RWPE1 (cell line): ENCODE results near the gene TMEFF1.
A peak's percentile ranks its signal among the peaks of the same experiment; 100 is the strongest.

Experiments
- CTCF ChIA-PET: fragments of 350-600 bp; sonication (Branson Sonifier 250); formaldehyde crosslinking; extraction: SDS; loops from one replicate; lab custom pipeline; 2021; lab: Yijun Ruan, JAX
- POLR2A ChIA-PET: fragments of 400-600 bp; formaldehyde crosslinking; extraction: SDS; loops from one replicate; lab custom pipeline; 2020; ENCODE audit warnings: antibody characterized with exemption; ENCODE audit not compliant: low non-redundant PET; lab: Yijun Ruan, JAX
- DNase-seq: peaks from one replicate; pipeline ENCODE4 v3.0.0; 2012; ENCODE audit warnings: low spot score
- H3K27ac ChIP-seq: fragments of 450-650 bp; 2 replicates; pipeline ENCODE4 v1.5.1; 2017
- TF ChIP-seq, protein P1 (sequence below): fragments of 450-650 bp; conservative IDR thresholded peaks from 2 replicates; pipeline ENCODE4 v1.5.1; 2017; ENCODE audit warnings: low read depth, mild to moderate bottlenecking

Gene TMEFF1

DNA sequence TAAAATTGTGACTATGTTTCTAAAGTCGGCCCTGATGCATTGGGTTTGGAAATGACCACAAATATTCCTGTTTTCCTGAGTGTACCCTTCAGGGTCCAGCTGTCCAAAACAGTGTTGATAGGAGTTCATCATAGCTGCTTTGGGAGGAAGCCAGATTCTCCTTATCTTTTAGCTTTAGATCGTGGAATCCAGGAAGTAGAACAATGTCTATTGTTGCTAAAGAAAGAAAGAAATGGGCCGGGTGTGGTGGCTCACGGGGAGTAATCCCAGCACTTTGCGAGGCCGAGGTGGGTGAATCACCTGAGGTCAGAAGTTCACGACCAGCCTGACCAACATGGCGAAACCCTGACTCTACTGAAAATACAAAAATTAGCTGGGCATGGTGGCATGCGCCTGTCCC is 114.4 kb downstream of the TMEFF1 start:
- TF ChIP-seq, protein P1, sequence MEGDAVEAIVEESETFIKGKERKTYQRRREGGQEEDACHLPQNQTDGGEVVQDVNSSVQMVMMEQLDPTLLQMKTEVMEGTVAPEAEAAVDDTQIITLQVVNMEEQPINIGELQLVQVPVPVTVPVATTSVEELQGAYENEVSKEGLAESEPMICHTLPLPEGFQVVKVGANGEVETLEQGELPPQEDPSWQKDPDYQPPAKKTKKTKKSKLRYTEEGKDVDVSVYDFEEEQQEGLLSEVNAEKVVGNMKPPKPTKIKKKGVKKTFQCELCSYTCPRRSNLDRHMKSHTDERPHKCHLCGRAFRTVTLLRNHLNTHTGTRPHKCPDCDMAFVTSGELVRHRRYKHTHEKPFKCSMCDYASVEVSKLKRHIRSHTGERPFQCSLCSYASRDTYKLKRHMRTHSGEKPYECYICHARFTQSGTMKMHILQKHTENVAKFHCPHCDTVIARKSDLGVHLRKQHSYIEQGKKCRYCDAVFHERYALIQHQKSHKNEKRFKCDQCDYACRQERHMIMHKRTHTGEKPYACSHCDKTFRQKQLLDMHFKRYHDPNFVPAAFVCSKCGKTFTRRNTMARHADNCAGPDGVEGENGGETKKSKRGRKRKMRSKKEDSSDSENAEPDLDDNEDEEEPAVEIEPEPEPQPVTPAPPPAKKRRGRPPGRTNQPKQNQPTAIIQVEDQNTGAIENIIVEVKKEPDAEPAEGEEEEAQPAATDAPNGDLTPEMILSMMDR = no peak
- H3K27ac ChIP-seq = no peak overlapping the region
- no peak for DNase-seq
- ChIA-PET CTCF (interaction anchor here (1.2 kb wide), 1 partner anchor 15 kb away, joined by 6 read pairs; no protein-coding TSS in a partner anchor), POLR2A (no interaction called here)

DNA sequence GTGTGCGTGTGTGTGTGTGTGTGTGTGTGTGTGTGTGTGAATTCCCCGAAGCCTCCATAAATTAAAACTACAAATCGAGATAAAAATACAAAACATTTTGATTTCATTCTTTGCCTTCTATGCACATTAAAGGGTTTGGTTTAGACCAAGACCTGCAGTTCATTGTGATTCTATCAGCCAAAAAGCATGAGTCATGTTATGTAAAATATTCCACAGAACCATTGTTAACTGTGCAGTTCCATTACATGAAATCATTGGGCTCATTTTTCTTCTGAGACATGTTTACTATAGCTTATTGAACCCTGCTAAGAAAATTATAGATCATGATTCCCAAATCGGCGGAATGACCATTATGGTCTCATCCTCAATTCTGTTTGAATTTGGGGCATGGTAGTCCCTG is 116.6 kb downstream of the TMEFF1 start:
- POLR2A ChIA-PET = no interaction called here
- no peak for DNase-seq
- H3K27ac ChIP-seq = no peak overlapping the region
- CTCF ChIA-PET = interaction anchor here (0.6 to 0.7 kb wide), 2 partner anchors 275 to 412 kb away, joined by 3 to 7 read pairs; no protein-coding TSS in a partner anchor
- TF ChIP-seq, protein P1 = no peak

DNA sequence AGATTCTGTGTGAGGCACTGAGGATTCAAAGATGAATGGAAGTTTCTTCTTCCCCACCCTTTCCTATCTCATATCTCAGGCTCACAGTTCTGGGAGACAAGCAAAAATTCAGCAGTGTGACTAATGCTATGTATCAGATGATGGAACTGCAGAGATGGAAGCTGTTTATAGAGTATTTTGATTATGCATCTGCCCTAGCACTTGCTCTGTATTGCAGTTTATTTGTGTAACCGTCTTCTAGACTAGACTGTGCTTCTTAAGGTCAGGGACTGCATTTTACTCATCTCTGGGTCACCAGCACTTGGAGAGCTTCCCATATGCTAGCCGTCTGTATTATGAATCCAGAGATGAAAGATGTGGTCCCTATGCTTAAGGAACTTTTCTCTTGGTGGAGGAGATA is 117.5 kb downstream of the TMEFF1 start:
- POLR2A ChIA-PET = no interaction called here
- no peak for DNase-seq
- no peak overlapping the region for H3K27ac ChIP-seq
- CTCF ChIA-PET = interaction anchor here (0.6 to 2.0 kb wide), 2 partner anchors 11 to 1207 kb away, joined by 3 to 8 read pairs; no protein-coding TSS in a partner anchor
- TF ChIP-seq, protein P1 = no peak

DNA sequence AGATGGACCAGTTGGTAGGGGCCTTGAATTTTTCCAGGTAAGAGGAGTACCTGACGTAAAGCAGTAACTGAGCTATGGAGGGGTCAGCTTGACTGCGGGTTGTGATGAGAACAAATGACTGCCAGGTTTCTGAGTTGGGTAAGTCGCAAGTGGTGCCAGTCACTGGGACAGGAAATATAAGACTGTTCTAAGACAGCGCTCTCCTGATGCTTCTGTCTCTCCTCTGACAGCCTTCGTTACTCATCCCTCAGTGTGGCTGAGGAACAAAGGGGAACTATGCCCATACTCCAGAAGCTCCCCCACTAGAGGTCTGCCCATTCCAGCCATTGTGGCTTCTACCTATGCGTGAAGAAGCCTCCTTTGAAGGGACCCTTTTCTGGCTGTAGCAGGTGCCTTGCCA is 118.2 kb downstream of the TMEFF1 start:
- no peak overlapping the region for H3K27ac ChIP-seq
- TF ChIP-seq, protein P1 = no peak
- POLR2A ChIA-PET = no interaction called here
- no peak for DNase-seq
- CTCF ChIA-PET = interaction anchor here (0.6 to 2.0 kb wide), 3 partner anchors 10 to 1207 kb away, joined by 3 to 8 read pairs (median 3); no protein-coding TSS in a partner anchor

DNA sequence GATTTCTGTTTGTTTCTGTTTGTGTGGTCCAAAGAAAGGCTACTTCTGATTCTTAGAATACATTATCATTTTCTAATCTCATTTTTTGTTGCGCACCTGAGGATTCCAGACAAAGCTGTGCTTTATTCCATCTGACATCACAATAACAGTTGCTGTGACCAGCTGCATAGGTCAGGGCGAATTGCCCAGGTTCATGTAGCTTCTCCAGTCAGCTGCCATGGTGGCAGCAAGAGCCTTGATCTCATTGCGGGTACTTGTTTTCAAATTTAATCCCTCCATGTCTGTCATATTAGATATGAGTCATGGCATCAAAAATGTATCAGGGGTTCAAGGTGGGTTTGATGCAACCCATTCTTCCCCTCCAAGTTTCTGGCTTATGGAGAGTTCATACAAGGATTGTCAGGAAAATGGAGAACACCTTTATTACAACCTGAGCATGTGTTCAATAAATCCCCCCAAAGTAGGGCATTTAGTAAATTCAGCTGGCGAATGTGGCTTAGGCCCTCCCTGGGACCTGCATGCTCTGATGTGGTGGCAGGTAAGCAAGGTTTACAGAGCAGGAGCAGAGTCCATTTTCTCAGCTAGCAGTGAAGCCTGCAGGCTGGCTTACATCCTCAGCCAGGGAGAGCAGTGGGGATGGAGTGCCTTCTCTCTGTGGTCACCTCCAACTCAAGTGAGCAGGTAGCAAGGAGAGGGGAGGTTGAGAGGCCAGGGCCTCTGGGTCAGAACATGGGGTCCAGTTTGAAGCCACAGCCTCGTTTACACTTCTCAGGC is 118.9 kb downstream of the TMEFF1 start:
- TF ChIP-seq, protein P1 = no peak
- ChIA-PET CTCF (interaction anchor here (0.5 to 2.0 kb wide), 3 partner anchors 10 to 201 kb away, joined by 3 to 8 read pairs (median 3); no protein-coding TSS in a partner anchor), POLR2A (no interaction called here)
- DNase-seq = no peak
- H3K27ac ChIP-seq = no peak overlapping the region

DNA sequence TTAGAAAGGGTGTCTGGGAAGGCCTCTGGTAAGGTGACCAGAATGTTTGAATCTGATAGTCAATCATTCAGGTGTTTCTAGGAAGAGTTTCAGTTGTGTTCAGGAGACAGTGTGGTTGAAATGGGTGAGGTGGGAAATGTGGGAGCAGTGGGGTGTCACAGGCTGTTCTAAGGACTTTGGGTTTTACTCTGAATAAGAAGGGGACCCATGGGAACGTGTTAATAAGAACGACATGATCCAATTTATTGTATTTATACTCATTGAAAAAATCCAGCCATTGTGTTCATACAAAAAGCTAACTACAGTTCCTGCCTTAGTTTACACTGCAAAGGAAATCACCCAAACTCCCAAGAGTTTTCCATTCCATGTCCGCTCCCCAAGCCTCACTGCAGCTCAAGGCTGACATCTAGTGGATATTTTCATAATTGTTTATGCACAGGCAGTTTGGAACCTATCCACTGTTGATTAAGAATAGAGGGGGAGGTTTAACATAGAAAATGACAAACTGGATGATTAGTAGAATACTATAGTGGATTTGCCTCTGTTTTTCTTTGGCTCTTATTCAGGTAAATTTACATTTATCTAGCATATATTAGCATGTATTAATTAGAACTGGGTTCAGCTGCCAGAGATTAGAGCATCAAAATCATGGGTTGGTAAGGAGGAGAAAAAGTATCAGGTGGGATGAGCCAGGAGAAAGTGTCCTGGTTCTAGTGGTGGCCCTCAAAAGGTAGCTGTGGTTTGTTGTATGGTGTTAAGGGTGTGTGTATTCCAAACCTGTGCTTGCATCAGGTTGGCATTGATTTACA is 122.6 kb downstream of the TMEFF1 start:
- H3K27ac ChIP-seq = no peak overlapping the region
- peak; percentile 74 for DNase-seq
- TF ChIP-seq, protein P1 = peak; percentile 99
- ChIA-PET CTCF (interaction anchor here (0.6 to 1.2 kb wide), 14 partner anchors 18 to 1338 kb away, joined by 3 to 7 read pairs (median 4); no protein-coding TSS in a partner anchor), POLR2A (interaction anchor here (0.5 kb wide), 1 partner anchor 166 kb away, joined by 3 read pairs; no protein-coding TSS in a partner anchor)
